ENCODE measurements around the gene OST4.

- no peak for TF ChIP-seq POLR2A (IDR thresholded peaks at IDR 0.05; ENCODE audit: low read length)
- TF ChIP-seq GATA1 (IDR thresholded peaks at IDR 0.05; ENCODE audit: low read depth, low read length) = no peak
Measured at GRCh38 chr2:27027211-27027651, 44.2 kb downstream of the OST4 start.
